GM21786 (cell line): ENCODE results near the gene AVEN.

Experiments
- ATAC-seq: cut with Tn5 transposase; IDR thresholded peaks from one replicate; pipeline ENCODE4 v1.9.1; 2021; ENCODE audit not compliant: unreplicated experiment

AVEN gene

GRCh38 chr15:33923446-33923845 is 115.6 kb downstream of the AVEN start:
- ATAC-seq, result no peak

- ATAC-seq, result no peak
Observed at GRCh38 chr15:33915571-33916407, 123.2 kb downstream of the AVEN start.

DNA sequence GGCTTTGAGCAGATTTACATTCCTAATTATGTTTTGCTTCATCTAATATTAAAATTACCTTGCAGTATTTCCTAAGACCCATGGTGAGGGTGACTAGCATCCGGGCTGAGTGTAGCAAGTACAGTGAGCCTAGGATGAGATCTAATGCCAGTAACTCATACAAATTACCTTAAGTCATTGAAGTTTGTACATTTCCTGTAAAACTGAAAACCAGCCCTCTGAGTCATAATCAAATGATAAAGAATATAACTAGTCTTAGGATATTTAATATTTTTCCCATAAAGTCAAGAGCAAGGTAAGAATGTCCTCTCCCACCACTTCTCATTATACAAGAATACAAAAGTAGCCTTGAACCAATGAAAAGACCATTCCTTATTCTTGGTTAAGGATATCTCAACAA is 125.5 kb downstream of the AVEN start:
- no peak for ATAC-seq

DNA sequence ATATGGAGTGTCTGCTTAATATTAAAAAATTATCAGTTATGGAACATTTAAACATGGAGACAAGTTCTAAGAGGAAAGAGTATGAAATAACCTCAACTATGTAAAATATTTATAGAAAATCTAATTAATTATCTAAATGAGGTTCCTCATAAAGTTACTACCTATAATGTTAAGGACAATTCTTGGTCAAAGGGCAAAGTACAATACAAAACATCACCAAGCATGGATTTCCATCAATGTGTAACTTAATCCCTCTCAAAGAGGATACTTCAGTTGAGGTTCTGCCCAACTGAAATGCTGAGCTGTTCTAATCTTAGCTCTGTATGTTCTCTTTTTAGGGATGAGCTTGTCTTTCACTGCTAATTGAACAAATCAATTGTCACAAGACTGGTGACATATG is 126.7 kb downstream of the AVEN start:
- no peak for ATAC-seq

DNA sequence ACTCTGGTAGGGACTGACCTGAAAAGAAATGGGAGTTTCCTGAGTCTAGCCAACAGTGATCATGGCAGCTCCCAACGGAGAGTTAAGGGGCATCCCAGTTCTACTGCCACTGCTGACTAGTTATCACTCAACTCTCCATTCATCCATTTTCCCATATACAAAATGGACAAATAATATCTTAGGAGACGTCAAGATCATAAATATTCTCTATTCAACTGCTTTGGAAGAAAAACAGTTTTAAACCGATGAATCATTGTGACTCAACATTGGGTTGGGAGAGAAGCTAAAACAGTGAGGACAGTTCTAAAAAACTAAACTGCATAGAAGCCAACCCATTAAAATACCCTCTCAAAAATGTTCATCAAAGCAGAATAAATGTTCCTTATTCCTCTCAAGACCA is 128.3 kb downstream of the AVEN start:
- ATAC-seq, result no peak

GRCh38 chr15:33908406-33908805 is 130.6 kb downstream of the AVEN start:
- no peak for ATAC-seq

GRCh38 chr15:33907326-33907725 is 131.7 kb downstream of the AVEN start:
- no peak for ATAC-seq

GRCh38 chr15:33903661-33904060 is 135.3 kb downstream of the AVEN start:
- ATAC-seq, result no peak

DNA sequence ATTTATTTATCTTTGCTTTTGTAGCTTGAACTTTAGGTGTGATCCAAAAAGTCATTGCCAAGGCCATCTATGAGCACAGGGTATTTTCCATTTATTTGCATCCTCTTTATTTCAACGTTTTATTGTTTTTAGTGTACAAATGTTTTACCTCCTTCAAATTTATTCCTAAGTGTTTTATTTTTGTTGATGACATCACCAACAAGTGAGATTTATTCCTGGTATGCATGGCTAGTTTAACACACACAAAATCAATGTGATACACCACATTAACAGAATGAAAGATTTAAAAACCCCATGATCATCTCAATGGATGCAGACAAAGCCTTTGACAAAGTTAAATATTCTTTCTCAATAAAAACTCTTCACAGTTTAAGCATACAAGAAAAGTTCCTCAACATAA is 137.0 kb downstream of the AVEN start:
- no peak for ATAC-seq

DNA sequence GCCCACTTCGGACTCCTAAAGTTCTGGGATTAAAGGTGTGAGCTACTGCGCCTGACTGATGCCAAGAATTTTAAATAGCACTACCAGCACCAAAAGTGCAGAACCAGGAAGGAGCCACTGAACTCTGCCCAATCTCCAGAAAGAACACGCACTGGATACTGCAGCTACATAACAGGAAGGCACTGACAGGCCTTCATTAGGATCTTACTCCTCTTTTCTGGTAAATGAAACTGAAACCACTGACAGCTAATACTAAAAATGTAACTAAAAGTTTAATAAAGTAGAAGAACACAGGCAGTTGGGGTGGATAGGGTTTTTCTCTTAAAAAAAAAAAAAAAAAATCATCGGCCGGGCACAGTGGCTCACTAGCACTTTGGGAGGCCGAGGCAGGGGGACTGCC is 144.8 kb downstream of the AVEN start:
- ATAC-seq, result no peak

- ATAC-seq, result no peak
Observed at GRCh38 chr15:33888176-33888575, 150.8 kb downstream of the AVEN start.

GRCh38 chr15:33882921-33883320 is 156.1 kb downstream of the AVEN start:
- ATAC-seq, result no peak

DNA sequence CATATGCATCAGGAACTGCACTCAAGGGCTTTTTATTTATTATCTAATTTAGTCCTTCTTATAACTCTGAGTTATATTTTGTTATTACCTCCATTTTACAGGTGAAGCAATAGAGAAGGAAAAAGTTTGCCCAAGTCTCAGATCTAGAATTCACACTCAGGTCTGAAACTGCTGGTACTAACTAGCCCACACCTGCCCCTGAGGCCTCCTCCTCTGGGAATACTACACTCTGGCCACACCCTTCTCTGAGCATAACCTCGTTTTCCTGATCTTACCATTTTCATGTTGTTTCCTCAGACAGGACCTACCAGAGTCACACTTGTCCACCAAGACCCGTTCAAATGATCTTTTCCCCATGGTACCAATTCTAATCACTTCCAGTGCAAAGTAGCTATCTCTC is 164.8 kb downstream of the AVEN start:
- no peak for ATAC-seq

DNA sequence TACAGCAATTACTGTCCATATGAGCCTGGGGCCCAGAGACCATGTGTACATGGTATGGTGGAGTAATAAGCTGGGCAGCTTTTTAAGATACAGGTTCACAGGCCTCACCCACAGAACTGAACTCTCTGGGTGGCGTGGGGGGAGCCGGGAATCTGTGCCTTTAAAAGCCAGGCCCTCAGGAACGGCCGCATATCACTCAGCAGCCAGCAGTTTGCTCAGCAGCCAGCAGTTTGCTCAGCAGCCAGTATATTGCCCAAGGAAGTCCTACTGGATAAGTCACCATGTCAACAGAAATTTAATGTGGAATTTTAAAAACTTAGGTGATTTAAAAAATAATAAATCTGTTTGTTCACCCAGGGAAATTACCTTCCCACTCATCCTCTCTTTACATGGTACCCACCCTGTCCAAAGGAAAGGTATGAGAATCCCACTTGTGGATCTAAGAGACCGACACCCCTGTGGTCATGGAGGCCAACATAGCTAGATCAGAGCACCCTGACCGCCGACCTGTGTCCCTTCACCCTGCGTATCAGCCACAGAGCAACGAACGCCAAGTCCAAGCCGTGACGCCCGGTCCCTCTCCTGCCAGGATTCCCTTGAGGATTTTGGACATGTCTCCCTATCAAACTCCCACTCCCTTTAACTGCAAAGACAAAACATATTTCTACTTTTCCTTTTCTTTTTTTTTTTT is 166.4 kb downstream of the AVEN start:
- ATAC-seq, result no peak

DNA sequence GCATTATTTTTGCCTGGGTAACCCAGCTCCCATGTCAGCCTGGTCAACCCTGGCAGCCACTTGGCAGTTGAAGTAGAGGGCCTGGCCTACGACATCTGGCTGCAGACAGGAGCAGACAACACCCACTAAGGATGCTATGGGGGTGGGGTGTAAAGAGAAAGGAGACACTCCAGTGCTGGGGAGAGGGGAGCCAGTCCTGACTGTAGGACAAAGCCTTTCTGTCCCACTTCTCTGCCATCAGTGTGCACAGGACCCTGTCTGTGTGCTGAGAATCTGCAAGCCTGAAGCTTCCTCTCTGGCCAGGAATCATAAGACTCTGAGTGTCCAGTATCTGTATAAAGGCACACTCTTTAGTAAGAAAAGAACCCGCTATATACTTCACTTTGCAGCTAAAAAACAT is 167.0 kb downstream of the AVEN start:
- no peak for ATAC-seq

DNA sequence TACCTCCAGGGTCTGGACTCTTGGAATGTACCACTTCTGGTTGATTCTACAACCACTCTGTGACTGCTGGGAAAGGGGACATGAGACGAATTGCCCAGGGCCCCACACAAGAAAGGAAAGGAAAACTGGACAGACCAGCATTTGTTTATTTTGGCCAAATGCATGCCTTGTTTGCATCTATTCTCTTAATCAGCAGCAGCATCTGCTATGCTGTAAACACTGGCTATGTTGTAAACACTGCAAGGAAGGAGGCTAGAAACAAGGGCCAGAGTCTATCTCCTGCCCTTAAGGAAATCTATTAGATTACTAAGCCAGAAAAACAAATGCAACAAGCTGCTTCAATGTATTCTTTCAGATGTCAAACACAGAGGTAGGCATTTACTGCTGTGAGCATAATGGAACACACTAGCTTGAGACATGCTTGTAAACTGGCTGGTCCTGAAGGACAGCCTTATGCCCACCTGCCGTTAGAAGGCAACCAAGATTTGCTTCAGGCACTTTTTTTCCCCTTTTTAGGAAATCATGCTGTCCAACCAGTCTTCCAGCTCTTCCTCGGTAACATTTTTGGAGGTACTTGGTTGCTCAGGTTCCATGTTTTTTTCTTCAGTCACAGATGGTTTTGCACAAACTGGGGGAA is 172.8 kb downstream of the AVEN start:
- no peak for ATAC-seq

DNA sequence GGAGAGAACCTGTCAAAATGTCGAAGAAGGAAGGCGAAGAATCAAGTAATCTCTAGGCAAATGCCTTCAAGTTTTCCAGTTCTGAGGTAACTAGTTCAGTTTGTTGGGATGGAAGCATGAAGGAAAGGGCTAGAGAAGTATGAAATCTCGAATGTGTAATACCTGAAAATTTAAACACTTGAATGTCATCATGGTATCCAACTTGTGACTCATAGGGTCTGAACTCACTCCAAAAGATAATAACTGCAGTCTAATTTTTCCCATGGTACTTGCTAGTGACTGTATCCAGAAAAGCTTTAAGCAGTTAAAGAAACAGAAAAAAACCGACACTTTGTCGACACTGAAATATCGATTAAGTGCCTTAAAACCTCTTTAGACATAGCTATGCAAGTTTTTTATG is 173.6 kb downstream of the AVEN start:
- ATAC-seq, result no peak

- no peak for ATAC-seq
Observed at GRCh38 chr15:33864360-33865075, 174.5 kb downstream of the AVEN start.

GRCh38 chr15:33860754-33861153 is 178.2 kb downstream of the AVEN start:
- no peak for ATAC-seq

- no peak for ATAC-seq
Observed at GRCh38 chr15:33859992-33860545, 178.9 kb downstream of the AVEN start.

- ATAC-seq, result no peak
Observed at GRCh38 chr15:33858836-33859235, 180.2 kb downstream of the AVEN start.
